ENCODE data around the gene DACT2.

The DACT2 gene

DNA sequence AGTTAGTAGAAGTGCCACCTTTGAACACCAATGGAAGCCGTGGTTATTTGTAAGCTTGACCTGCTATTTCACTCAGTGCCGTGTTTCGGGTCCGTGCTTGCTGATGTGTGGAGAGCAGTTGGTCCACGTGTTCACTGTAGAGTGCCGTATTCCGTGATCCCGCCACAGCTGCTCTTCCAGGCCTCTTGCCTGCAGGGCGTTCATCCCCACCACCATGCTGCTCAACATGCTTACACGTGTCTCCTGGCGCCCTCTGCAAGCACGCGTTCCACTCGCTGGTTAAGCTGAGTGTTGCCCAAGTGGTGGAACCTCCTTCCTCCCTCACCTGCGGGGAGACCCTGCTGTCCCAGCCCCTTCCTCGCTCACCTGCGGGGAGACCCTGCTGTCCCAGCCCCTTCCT lies 28.0 kb upstream of the DACT2 start:
- no peak for DNase-seq

DNA sequence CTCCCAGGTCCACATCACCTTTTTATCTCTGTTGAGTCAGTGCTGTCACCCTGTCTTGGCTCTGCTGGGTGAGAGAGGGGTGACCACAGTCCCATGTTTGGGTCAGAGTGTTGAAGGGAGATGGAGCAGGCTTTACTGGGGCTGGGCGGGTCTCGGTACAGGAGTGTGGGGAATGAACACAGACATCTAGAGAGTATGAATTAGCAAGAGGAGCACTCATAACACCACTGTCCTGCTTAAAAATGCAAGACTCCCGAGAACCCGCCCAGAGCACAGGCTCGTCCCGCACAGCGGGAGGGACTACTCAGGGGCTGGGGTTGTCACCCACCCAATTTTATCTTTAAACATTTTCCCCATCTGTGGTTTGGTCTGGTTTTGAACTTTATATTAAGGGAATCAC lies 27.5 kb upstream of the DACT2 start:
- no peak for DNase-seq

DNA sequence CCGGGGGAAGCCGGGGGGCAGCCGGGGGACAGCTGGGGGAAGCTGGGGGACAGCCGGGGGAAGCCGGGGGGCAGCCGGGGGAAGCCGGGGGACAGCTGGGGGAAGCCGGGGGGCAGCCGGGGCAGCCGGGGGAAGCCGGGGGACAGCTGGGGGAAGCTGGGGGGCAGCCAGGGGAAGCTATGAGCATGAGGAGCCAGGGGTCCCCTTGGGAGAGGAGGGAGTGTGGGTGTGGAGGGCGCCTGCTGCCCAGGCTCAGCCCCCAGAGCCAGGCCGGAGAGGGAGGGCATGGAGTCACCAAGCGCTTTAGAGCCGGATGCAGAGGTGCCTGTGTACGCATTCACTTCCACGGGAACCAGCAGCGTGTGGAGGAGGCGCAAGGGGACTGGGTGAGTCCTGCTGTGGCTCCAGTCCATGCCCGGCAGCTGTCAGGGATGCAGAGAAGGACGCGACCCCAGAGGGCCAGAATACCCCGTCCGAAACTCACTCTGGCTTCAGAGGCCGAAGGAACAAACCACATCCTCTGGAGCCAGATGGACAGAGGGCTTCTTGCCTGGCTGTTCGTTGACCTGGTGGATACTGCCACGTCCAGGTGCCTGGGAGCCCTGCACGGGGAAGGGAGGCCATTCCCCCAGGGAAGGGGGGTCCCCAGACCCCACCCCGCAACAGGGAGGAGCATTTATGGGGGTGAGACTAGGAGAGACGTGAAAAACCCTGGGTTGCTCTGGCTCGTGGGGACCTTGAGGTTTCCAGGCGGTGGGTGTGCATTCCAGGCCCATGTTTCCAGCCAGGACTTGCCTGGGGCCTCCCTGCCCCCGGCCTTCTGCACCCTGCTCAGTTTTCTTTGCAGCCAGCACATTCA lies 26.5 kb upstream of the DACT2 start:
- no peak for DNase-seq

DNA sequence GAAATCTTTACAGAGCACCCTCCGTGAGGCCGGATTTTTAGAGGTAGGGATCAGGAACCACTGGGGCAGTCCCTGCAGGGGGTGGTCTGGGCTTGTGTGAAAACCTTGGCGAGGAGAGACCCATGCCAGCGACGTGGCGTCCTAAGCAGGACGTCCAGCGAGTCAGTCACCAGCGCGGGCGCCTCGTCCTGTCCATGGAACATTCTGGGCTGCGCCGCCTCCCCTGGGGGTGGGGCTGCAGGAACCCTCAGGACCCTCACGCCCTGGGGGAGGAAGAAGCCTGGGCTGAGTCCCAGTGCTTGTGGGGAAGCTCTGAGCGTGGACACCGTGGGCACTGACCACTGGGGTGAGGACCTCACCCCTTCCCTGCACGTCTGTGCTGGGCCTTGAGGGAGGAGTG lies 25.7 kb upstream of the DACT2 start:
- DNase-seq, result no peak

DNA sequence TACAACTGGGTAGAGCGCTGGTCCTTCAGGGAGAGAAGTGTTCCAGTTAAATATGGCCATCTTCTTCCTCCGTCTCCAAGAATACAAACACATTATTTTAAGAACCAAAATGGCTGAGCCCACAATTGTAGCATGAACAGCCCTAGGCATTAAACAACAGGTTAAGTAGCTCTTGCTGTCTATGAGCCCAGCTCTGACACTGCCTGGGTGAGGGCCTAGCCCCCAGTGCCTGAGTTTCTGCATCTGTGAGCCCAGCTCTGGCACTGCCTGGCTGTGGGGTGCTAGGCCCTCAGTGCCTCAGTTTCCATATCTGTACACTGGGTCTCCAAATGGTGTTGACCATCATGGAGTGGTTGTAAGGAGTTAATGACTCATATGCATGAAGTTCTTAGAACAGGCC lies 24.8 kb upstream of the DACT2 start:
- no peak for DNase-seq

DNA sequence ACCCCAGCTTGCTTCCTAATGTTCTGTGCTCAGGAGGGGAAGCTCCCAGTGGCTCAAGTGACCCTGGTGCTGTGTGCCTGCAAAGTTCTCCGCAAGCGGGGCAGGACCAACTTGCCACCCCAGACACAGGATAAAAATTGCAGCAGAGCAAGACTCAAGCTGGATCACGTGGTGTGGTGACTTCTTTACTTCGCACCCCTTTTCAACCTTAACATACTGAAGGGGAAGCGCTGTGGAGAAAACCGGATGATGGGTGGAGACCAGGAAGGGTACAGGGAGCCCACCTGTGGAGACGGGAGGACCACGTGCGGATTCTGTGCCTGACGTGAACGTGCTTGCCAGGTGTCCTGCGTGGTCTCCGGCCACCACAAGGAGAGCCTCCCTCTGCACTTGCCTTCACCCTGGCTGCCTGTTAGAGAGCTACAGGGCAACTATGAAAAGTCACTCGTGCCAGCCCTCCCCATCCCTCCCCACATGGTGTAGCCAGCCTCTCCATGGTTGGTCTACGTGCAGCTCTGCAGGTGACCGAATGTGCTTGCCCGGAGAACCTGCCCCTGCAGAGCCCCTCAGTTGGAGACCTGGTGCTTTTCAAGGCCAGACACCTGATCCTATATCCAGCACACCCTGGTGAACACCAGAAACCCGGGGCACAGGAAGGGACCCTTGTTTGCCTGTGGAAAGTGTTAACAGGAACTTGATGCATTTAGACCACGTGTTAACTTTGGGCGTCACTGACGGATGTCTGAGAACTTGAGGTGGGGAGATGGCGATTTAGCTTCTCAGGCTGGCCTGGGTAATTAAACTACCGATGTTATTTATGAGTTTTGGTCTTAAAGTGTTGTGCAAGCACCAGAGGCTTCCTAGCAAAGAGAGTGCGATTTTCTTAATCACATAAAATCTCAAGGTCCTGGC lies 23.9 kb upstream of the DACT2 start:
- no peak for DNase-seq

DNA sequence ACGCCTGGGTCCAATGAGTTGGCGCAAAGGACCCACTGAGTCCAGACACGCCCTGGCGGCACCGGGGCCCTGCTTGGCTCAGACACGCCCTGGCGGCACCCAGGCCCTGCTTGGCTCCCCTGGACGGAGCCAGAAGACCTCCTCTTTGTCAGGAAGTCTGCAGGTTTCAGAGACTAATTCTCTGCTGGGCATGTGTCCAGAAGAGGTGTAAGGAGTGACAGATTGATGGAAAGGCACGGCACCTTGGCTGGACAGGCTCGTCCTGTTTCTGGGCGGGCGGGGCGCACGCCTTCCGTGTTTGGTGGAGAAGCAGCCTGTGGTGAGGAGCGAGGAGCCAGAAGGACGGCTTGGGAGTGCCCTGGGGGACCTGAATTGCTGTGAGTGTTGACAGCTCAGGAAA lies 23.1 kb upstream of the DACT2 start:
- DNase-seq, result no peak

DNA sequence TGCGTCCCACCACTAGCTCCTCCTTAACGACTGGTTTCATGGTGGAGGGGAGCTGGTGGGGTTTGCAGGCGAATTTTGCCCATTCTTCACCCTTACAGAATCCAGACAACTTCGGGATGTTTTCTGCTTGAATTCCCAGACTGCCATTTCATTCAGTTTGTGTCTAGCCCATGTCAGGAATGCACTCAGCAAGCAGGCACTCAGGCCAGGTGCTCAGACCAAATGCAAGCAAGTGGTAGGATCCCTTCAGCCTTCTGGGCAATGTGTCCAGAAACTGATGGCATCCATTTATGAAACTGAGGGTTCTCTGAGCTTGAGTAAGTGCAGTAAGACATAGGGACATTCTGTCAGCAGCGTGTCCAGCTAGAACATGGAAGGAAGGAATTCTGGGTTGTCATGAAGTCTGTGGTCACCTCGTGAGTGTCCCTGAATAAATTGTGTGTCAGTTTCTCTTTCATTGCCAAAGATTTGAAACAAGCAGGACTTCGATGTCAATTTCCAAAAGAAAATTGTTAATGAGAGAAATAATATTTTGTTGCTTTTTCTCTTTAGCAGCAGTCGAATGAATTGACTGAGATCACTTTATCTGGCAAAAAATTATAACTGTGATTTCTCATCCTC lies 21.8 kb upstream of the DACT2 start:
- no peak for DNase-seq

DNA sequence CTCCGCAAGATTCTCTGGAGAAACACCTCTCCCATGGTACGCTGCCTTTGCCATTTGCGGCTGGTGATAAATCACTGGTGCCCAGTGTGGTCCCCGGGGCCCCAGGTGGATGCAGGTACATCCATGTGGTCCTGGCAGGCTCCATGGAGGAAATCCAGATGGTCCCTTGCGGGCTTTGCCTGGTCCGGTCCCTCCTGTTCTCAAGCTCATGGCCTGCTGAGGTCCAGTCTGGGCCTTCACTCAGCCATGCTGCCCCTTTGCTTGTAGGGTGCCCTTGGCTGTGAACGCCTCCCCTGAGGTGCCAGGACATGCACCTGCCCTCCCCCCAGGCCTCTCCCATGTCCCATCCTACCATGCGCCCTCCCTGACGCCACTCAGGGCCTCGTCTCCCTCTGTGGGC lies 21.2 kb upstream of the DACT2 start:
- no peak for DNase-seq

DNA sequence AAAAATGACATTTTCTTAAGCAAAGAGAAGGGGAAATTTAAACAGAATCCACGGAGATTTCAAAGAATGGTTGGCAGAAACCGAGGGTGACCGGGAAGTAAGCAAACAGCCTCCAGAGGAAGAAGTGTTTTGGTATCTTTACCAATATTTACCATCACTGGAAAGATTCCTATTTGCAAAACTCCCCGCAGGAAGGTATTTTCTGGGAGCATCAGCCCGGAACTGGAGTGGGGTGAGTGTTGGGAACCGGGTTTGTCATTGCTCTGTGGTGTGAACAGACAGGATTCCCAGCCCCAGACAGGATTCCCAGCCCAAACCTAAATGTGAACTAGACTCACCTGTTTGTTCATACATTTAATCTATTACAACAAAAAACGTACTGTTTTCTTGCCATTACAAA lies 19.2 kb upstream of the DACT2 start:
- no peak for DNase-seq

DNA sequence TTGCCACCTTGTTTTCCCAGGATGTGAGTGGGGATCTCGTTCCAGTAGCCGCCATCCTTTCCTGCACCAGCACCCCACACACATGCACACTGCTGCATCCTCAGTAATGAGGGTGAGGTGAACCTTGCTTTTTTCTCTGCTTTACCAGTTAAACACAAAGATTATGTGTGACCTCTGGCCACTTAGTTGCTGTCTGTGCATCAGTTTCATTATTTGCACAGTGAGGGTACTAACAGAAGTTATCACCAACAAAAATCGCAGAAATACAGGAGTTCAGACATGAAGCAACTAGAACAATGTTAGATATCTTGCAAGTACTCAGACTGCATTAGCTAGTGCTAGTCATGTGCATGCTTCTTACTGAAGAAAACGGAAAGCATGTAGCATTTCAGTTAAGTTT lies 17.4 kb upstream of the DACT2 start:
- DNase-seq, result no peak

DNA sequence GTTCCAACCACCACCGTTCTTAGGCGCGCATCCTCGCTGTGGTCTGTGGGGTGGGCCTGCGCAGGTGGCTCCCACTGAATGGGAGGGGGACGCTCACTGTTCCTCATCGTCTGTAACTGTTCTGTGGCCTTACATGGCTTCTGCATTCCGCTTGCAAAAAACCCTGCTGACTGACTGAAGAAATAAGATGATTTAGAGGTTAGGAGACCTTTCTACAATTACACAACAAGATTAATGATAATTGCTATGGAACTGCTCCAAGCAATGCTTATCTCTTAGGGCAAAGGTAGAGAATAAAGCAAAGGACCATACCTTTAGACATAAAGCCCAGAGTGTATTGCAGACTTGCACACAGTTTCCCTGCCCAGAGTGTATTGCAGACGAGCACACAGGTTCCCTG lies 14.4 kb upstream of the DACT2 start:
- no peak for DNase-seq

DNA sequence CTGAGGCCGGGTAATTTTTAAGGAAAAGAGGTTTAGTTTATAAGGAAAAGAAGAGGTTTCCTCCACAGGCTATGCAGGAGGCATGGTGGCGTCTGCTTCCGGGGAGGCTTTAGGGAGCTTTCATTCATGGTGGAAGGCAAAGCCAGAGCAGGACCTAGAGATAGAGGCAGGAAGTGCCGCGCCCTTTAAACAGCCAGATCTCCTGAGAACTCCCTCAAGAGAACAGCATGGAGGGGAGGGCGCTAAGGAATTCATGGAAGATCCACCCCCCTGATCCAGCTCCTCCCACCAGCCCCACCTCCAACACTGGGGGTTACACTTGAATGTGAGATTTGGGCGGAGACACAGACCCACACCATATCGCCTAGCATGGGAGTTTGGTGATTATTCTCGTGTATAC lies 13.9 kb upstream of the DACT2 start:
- DNase-seq, result no peak

DNA sequence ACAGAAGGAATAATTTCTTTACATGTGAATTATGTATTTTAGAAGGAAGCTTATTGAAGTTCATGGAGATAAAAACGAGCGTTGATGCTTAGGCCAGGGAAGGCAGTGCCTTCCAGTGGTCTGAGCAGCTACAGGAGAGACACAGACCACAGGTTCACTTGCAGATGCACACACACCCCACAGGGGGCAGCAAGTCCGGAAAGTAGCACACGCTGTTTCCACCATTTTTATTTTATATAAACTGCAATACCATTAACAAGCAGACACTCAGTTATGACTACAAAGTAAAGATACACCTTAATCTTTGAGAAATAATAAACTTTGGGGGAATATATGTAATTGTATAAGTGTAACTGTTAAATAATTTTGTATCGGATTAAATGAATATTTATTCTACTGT lies 13.5 kb upstream of the DACT2 start:
- DNase-seq, result no peak

DNA sequence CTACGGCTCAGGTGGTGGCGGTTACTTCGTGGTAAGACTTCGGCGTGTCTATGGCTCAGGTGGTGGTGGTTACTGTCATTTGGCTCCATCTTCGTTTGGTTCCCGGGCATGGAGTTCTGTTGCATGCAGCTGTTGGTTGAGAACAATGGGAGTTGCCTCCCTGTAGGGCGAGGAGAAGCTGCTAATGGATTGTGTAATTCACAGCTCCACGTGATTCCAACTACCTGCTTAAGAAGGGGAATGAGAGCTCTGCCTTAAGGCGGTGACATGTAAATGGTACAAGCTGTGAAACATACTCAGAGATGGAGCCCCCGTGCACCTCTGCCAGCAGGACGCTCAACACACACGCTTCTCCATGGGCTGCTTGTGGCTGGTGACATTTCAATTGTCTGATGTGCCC lies 12.4 kb upstream of the DACT2 start:
- DNase-seq, result no peak

DNA sequence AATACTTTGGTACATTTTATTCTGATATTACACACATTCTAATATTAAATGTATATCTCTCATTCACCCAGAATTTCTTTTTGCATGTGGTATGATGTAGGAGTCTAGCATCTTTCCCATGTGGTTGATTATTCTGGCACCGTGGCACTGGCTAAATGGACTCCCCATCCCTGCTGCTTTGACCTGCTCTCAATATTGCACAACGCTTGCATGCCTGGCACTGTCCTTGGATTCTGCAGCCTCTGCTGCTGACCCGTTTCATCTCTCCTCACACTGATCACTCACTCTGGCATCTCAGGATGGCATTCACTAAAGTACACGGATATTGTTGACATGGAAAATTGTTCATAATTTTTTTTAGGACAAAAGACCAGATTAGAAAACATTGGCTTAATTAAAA lies 11.5 kb upstream of the DACT2 start:
- no peak for DNase-seq

DNA sequence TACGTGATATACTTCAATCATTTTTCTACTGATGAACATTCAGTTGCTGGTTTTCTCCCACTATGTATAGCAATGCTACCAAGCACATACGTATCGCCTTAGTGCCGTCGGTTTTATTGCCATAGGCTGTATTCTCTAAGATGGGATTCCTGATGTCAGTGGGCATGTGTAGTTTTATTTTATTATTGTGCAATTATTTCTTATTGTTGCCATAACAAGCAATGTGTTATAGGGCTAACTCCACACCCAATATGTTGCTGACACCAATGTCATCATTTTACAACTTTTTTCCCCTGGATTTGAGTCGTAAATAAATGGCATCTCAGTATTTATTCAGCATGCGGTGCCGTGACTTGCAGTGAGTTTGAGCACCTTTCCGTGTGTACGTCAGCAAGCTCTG lies 10.8 kb upstream of the DACT2 start:
- no peak for DNase-seq

DNA sequence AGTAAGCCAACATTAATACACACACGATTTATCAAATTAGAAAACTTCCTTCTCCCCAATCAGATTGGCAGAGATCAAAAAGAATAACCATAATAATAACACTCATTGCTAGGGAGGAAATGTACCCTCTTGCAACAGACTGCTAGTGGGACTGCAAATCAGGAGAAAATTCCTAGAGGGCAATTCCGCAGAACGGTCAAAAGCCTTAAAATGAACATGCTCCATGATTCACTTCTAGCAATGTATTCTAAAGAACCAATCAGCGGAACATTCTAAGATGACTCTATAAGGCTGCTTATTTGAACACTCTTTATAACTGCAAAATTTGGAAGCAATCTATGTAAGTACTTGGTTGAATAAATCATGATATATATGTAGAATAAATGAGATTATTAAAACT lies 8.5 kb upstream of the DACT2 start:
- DNase-seq, result no peak

DNA sequence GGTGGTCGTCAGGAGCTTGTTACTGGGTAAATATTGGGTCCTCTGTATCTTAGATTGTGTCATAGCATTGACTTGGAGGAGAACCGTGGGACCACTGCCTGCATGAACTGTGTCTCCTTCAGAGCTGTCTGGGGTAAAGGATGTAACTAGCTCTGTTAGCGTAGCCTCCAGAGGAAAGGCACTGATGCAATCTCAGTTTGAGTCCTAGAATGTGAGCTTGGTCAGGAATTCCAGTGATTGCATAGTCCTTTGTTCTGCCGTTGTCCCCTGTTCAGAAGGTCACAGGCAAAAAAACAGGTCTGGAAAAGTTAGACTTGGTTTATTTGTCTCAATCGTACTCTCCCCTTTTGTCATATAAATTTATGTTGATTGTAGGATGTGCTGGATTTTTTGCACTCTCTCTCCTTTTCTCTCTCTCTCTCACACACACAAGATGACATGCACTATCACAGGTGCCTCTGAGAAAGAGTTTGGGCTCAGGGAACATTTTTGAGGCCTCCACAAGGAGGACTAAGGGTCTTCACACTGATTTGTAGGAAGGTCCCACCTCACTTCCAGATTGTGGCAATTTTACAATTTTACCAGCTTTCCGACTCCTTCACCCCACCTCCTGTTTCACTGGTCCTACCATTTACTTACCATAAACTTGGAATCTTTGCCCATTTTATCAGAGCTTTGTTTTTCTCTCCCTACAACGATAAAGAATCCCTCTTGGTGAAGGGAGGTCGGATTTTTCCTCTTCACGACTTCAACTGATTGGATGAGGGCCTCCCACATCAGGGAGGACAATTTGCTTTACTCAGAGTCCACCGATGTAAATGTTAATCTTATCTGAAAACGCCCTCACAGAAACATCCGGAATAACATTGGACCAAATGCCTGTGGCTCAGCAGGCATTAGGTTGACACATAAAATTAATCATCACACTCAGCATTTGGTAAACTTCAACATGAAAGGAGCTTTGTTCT lies 7.0 kb upstream of the DACT2 start:
- DNase-seq, result no peak

DNA sequence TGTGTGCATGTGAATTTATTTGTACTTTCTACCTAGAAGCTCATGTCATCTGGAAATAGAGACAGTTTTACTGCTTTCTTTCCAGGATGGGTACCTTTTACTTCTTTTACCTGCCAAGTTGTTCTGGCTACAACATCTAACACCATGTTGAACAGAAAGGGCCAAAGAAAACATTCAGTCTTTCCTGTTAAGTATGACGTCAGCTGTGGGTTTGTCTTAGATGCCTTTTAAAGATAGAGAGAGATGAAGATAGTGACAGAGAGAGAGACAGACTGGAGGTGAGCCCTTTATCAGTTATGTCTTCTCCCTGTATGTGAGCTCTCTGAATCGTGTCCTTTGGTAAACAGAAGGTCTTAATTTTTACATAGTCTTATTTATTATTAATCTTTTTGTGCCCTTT lies 3.4 kb upstream of the DACT2 start:
- DNase-seq, result no peak

DNA sequence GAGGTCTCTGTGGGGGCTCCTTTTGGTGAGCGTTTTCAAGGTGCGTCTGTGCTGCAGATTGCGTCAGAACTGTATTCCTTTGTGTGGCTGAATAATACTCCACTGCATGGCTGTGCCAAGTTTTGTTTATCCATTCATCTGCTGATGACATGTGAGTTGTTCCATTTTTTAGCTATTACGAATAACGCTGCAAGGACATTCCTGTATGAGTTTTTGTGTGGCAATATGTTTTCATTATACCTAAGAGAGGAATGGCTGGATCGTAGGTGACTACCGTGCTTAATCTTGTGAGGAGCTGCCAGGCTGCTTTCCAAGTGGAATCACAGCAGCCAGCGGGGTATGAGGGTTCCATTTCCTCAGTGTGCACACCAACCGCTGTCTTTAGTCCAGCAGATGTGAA lies 1.1 kb upstream of the DACT2 start:
- no peak for DNase-seq

DNA sequence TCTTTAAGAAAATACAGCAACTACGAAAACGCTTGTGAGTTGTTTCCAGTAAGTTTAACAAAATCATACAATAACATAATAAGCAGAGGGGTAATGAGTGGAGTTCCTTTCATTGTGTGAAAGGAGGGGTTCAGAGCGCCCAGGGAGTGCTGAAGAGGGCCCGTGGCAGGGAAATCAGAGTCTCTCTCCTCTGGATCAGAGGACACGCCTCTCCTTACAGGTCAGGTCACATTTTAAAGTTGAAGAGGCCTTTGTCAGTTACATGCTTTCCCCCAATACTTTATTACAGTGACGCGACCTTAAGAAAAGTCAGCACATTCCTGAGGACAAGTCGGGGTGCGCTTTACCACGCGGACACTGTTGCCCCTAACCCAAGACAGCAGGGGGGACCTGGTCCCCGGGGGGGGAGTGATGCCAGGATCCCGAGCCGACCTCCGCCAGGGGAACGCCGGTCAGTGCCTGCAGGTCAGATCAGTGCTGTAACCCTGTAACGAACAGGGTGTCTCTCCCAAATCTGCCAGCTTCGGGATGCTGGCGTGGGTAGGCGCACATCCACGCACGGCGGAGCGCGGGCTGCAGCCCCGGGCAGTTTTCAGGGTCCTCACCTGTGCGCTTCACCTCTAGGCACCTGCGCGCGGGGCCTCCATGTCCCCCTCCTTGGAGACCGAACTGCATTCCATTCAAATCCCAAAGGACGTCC lies 848 bp downstream of the DACT2 start:
- no peak for DNase-seq

Data from inflammatory macrophage treated with lipopolysaccharide for 4 hours (primary cell).